ENCODE results near the gene CLMN.

GRCh38 chr14:95197551-95197950 lies 122.2 kb downstream of the CLMN start:
- TF ChIP-seq POLR2A (IDR thresholded peaks at IDR 0.05) = no peak
- TF ChIP-seq CTCF (IDR thresholded peaks at IDR 0.05) = no peak
